GM19395 (cell line): ENCODE measurements around the gene MLLT6.

ENCODE experiments used
- ATAC-seq: cut with Tn5 transposase; IDR thresholded peaks from one replicate; pipeline ENCODE4 v1.9.1; 2021; ENCODE audit warnings: mild to moderate bottlenecking, moderate library complexity; ENCODE audit not compliant: unreplicated experiment

Gene MLLT6

GRCh38 chr17:38753071-38753506 lies 48.0 kb downstream of the MLLT6 start:
- ATAC-seq, result no peak

GRCh38 chr17:38761612-38762011 lies 56.5 kb downstream of the MLLT6 start:
- ATAC-seq, result no peak

- ATAC-seq, result no peak
Measured at GRCh38 chr17:38762231-38762630, 57.2 kb downstream of the MLLT6 start.

- ATAC-seq, result no peak
Measured at GRCh38 chr17:38766341-38766740, 61.3 kb downstream of the MLLT6 start.

GRCh38 chr17:38768417-38768816 lies 63.3 kb downstream of the MLLT6 start:
- ATAC-seq, result no peak

GRCh38 chr17:38773258-38773657 lies 68.2 kb downstream of the MLLT6 start:
- no peak for ATAC-seq

GRCh38 chr17:38777641-38778250 lies 72.7 kb downstream of the MLLT6 start:
- no peak for ATAC-seq
